Adrenal gland (tissue), 12 donors: Measurements from ENCODE around the gene RPS15. TPM values are rescaled to one million over a fixed set of nuclear protein-coding genes. Genes with fewer than 3 reads are reported as not detected.
"Not testable (repeated sequence)": the region's sequence is repeated elsewhere in the genome, so short reads cannot be mapped to it uniquely, and the experiment has no call there.

Experiments used
- DNase-seq, 7 donors: peaks; one replicate each; pipeline ENCODE4 v3.0.0-alpha.2; 2019 to 2020
- H3K27ac ChIP-seq, 5 donors: fragments of 200-600 bp; sonication (generic) in 4 of 5; 1 replicate in 3 of 5; 2 replicates in 2 of 5; pipeline versions ENCODE4 v1.5.1 to v1.8.0; 2016 to 2020; ENCODE audit warnings: mild to moderate bottlenecking in 1 of 5
- H3K27me3 ChIP-seq: fragments of 200-600 bp; 2 replicates; pipeline ENCODE4 v1.8.0; 2021
- H3K36me3 ChIP-seq, 2 donors: fragments of 200-600 bp; replicated peaks in 1 of 2; 1 replicate in 1 of 2; 2 replicates in 1 of 2; pipeline versions ENCODE4 v1.5.1 to v1.8.0; 2018 to 2022
- H3K4me1 ChIP-seq, 2 donors: fragments of 200-600 bp; replicated peaks in 1 of 2; 1 replicate in 1 of 2; 2 replicates in 1 of 2; pipeline versions ENCODE4 v1.5.1 to v1.8.0; 2018 to 2021
- H3K4me3 ChIP-seq, 4 donors: fragments of 200-600 bp; sonication (generic) in 3 of 4; one replicate each; pipeline ENCODE4 v1.5.1; 2016 to 2018
- H3K9me3 ChIP-seq, 3 donors: fragments of 200-600 bp; sonication (generic) in 1 of 3; replicated peaks in 1 of 3; 1 replicate in 2 of 3; 2 replicates in 1 of 3; pipeline versions ENCODE4 v1.5.1 to v1.8.0; 2016 to 2021
- CTCF ChIP-seq, 6 experiments: fragments of 450-650 bp in 4 of 6; fragments of 200-600 bp in 2 of 6; sonication (generic) in 1 of 6; IDR thresholded peaks; 1 replicate in 5 of 6; 2 replicates in 1 of 6; pipeline versions ENCODE4 v1.5.1 to v1.8.0; 2016 to 2021; ENCODE audit warnings: antibody characterized with exemption in 6 of 6, mild to moderate bottlenecking in 2 of 6, moderate library complexity in 1 of 6
- POLR2A ChIP-seq, 2 donors: fragments of 450-650 bp; IDR thresholded peaks; one replicate each; pipeline ENCODE4 v1.6.1; 2017; ENCODE audit warnings: antibody characterized with exemption in 2 of 2, mild to moderate bottlenecking in 2 of 2, moderate library complexity in 1 of 2
- WGBS, 4 donors: extraction: QIAGEN DNeasy Blood & Tissue Kit in 2 of 4; methylation state at CpG; one replicate each; pipeline versions ENCODE4 v1.1.5 to v1.1.7; 2013 to 2017; 5-methylcytosine and 5-hydroxymethylcytosine counted together
- intact Hi-C, 2 donors: fragments of 100-400 bp; cut with DNase I; formaldehyde crosslinking; loops; one replicate each; pipeline versions ENCODE4 v1.14.1 to v1.15.0; 2022 to 2023
- polyA plus RNA-seq, 3 donors: library from polyadenylated mRNA; stranded (reverse); fragments of 200-250 nt in 2 of 3; fragments of 350-450 nt in 1 of 3; fragmentation: Illumina TruSeq in 1 of 3; extraction: RNeasy Lipid Tissue Mini Kit (QIAGEN cat#74804) in 1 of 3; gene quantifications; one replicate each; pipeline ENCODE4 v1.2.3, GENCODE V29; 2013 to 2014
- total RNA-seq, 9 donors: library from RNA; depleted of rRNA in 4 of 9; stranded (reverse); fragments of >200 nt in 4 of 9; fragments of 120-200 nt in 1 of 9; fragmentation: NEBNext Ultra II Directional in 1 of 9; extraction: Animal tissue kit (Norgen Biotek cat#: 25700) in 1 of 9; gene quantifications; one replicate each; pipeline versions ENCODE4 v1.1.0 to v1.2.4, GENCODE V29; 2013 to 2023
- donor health status: healthy with polysubstance abuse.
- donor health status: Bipolar disorder and iron deficiency.
- donor health status: DM: yes; HTN: yes; CAD: no.
- donor health status: DM: no; HTN: no; CAD: no.
- donor health status: DM: no; HTN: no; CAD: no.
- donor health status: DM: yes; HTN: yes; CAD: no.

Gene RPS15
- total and polyA plus RNA-seq, 12 donors: 471 to 4,071 (median 1,829) TPM

GRCh38 chr19:1438933-1439354 lies 748 bp downstream of the RPS15 start:
- WGBS, 4 donors: 0 to 2% (median 1%) methylated on average over 16 to 26 of the region's 26 CpGs
- Histone ChIP-seq H3K9me3 (no peaks in the 10 kb centered on the region), H3K36me3 (peaks cover 0 to 51% of the 10 kb centered on the region in 2 donors), H3K27me3 (no peaks in the 10 kb centered on the region), H3K4me3 (peak overlapping the region in 3 of 4 donors; percentile 5 to 86 (median 81)), H3K27ac (peak overlapping the region in 3 of 5 donors; percentile 83 to 94 (median 94)), H3K4me1 (peaks cover 9 to 19% of the 10 kb centered on the region in 2 donors)
- intact Hi-C loops: loop anchor here in 1 of 2 donors (10.0 kb wide), 1 partner anchor 164 kb away; the partner anchor contains the start of gene FAM174C
- no peak for DNase-seq
- TF ChIP-seq POLR2A (IDR thresholded peaks at IDR 0.05) (no peak), CTCF (IDR thresholded peaks at IDR 0.05) (no peak)

GRCh38 chr19:1439525-1440417 lies 1.6 kb downstream of the RPS15 start:
- WGBS, 4 donors: 69 to 76% (median 75%) methylated on average over 21 to 57 of the region's 57 CpGs
- not testable (repeated sequence) for H3K27ac ChIP-seq, H3K9me3 ChIP-seq, DNase-seq, H3K27me3 ChIP-seq
- H3K4me1 ChIP-seq: peaks cover 9 to 22% of the 10 kb centered on the region in 2 donors
- H3K36me3 ChIP-seq: peaks cover 0 to 43% of the 10 kb centered on the region in 2 donors
- intact Hi-C loops: loop anchor here (10.0 kb wide), 2 partner anchors 125 to 165 kb away; partner anchors contain the start of gene FAM174C (in 1 of the 2)
- H3K4me3 ChIP-seq: peak overlapping the region in 2 of 4 donors; percentile 81 to 86

GRCh38 chr19:1440418-1440801 lies 2.2 kb downstream of the RPS15 start:
- no peak for DNase-seq
- H3K4me1 ChIP-seq: peaks cover 9 to 28% of the 10 kb centered on the region in 2 donors
- H3K27ac ChIP-seq: no peak overlapping the region
- WGBS, 4 donors: 83 to 89% (median 87%) methylated on average over 4 to 15 of the region's 15 CpGs
- TF ChIP-seq CTCF (IDR thresholded peaks at IDR 0.05): no peak
- no peak for TF ChIP-seq POLR2A (IDR thresholded peaks at IDR 0.05)
- peaks cover 2% of the 10 kb centered on the region for H3K27me3 ChIP-seq
- no peaks in the 10 kb centered on the region for H3K9me3 ChIP-seq
- H3K36me3 ChIP-seq: peaks cover 0 to 38% of the 10 kb centered on the region in 2 donors
- H3K4me3 ChIP-seq: no peak overlapping the region
- intact Hi-C loops: loop anchor here in 1 of 2 donors (10.0 kb wide), 1 partner anchor 126 kb away; no protein-coding TSS in a partner anchor

GRCh38 chr19:1441022-1441426 lies 2.8 kb downstream of the RPS15 start:
- peaks cover 8% of the 10 kb centered on the region for H3K27me3 ChIP-seq
- intact Hi-C loops: loop anchor here in 1 of 2 donors (10.0 kb wide), 1 partner anchor 126 kb away; no protein-coding TSS in a partner anchor
- TF ChIP-seq CTCF (IDR thresholded peaks at IDR 0.05) (no peak), POLR2A (IDR thresholded peaks at IDR 0.05) (no peak)
- no peak overlapping the region for H3K4me3 ChIP-seq
- no peak for DNase-seq
- WGBS, 4 donors: 82 to 96% (median 91%) methylated on average over 4 to 9 of the region's 9 CpGs
- no peaks in the 10 kb centered on the region for H3K9me3 ChIP-seq
- no peak overlapping the region for H3K27ac ChIP-seq
- H3K36me3 ChIP-seq: peaks cover 0 to 34% of the 10 kb centered on the region in 2 donors
- H3K4me1 ChIP-seq: peaks cover 10 to 34% of the 10 kb centered on the region in 2 donors
